Activated CD8-positive, alpha-beta memory T cell treated with anti-CD3 and anti-CD28 coated beads for 1 hour (primary cell): ENCODE measurements around the gene FOXO3.

Source experiments
- DNase-seq, 2 donors: peaks; one replicate each; pipeline ENCODE4 v3.0.0-alpha.2; 2020; ENCODE audit warnings: low read depth in 1 of 2; ENCODE audit errors: extremely low read depth in 1 of 2

Gene FOXO3

GRCh38 chr6:108594151-108594550 is 33.4 kb downstream of the FOXO3 start:
- no peak for DNase-seq

- no peak for DNase-seq
Observed at GRCh38 chr6:108594640-108595039, 33.9 kb downstream of the FOXO3 start.

GRCh38 chr6:108596956-108597355 is 36.2 kb downstream of the FOXO3 start:
- DNase-seq: no peak

GRCh38 chr6:108597572-108598304 is 37.0 kb downstream of the FOXO3 start:
- DNase-seq: no peak

GRCh38 chr6:108598305-108598863 is 37.7 kb downstream of the FOXO3 start:
- no peak for DNase-seq

- DNase-seq: no peak
Observed at GRCh38 chr6:108604156-108604555, 43.4 kb downstream of the FOXO3 start.

GRCh38 chr6:108606250-108606690 is 45.6 kb downstream of the FOXO3 start:
- DNase-seq: no peak

- no peak for DNase-seq
Observed at GRCh38 chr6:108608453-108609275, 47.9 kb downstream of the FOXO3 start.

GRCh38 chr6:108609276-108609769 is 48.6 kb downstream of the FOXO3 start:
- no peak for DNase-seq

- DNase-seq: no peak
Observed at GRCh38 chr6:108610270-108610839, 49.6 kb downstream of the FOXO3 start.

GRCh38 chr6:108610957-108611586 is 50.4 kb downstream of the FOXO3 start:
- DNase-seq: no peak

GRCh38 chr6:108612852-108613251 is 52.1 kb downstream of the FOXO3 start:
- DNase-seq: no peak

- DNase-seq: no peak
Observed at GRCh38 chr6:108616544-108616943, 55.8 kb downstream of the FOXO3 start.

GRCh38 chr6:108616973-108617372 is 56.3 kb downstream of the FOXO3 start:
- DNase-seq: no peak

GRCh38 chr6:108618623-108619152 is 58.0 kb downstream of the FOXO3 start:
- DNase-seq: no peak

- no peak for DNase-seq
Observed at GRCh38 chr6:108619431-108620197, 58.9 kb downstream of the FOXO3 start.

GRCh38 chr6:108621117-108621516 is 60.4 kb downstream of the FOXO3 start:
- no peak for DNase-seq

- DNase-seq: no peak
Observed at GRCh38 chr6:108622641-108623298, 62.1 kb downstream of the FOXO3 start.

GRCh38 chr6:108623995-108624394 is 63.3 kb downstream of the FOXO3 start:
- DNase-seq: no peak
